Sigmoid colon (tissue), 7 donors: ENCODE measurements around the gene ADAMTS17. TPM values are rescaled to one million over a fixed set of nuclear protein-coding genes. Genes with fewer than 3 reads are reported as not detected.

Source experiments
- DNase-seq: peaks from one replicate; pipeline ENCODE4 v3.0.0-alpha.2; 2019
- H3K27ac ChIP-seq, 4 donors: fragments of 200-600 bp; sonication (generic); one replicate each; pipeline ENCODE4 v1.5.1; 2016 to 2019; ENCODE audit warnings: mild to moderate bottlenecking in 1 of 4
- H3K27me3 ChIP-seq, 3 donors: fragments of 200-600 bp; sonication (generic); one replicate each; pipeline ENCODE4 v1.5.1; 2019; ENCODE audit warnings: mild to moderate bottlenecking in 1 of 3
- H3K36me3 ChIP-seq, 4 donors: fragments of 200-600 bp; sonication (generic); one replicate each; pipeline ENCODE4 v1.5.1; 2016 to 2019
- H3K4me1 ChIP-seq, 4 donors: fragments of 200-600 bp; sonication (generic); one replicate each; pipeline ENCODE4 v1.5.1; 2017 to 2019
- H3K4me3 ChIP-seq, 4 donors: fragments of 200-600 bp; sonication (generic); one replicate each; pipeline ENCODE4 v1.5.1; 2017 to 2019; ENCODE audit warnings: mild to moderate bottlenecking in 2 of 4, moderate library complexity in 1 of 4
- H3K9me3 ChIP-seq, 4 donors: fragments of 200-600 bp in 3 of 4; sonication (generic) in 3 of 4; one replicate each; pipeline versions ENCODE4 v1.5.1 to v1.6.1; 2013 to 2019
- CTCF ChIP-seq, 4 experiments: fragments of 450-650 bp in 3 of 4; fragments of 200-600 bp in 1 of 4; IDR thresholded peaks; one replicate each; pipeline ENCODE4 v1.5.1; 2016 to 2019; ENCODE audit warnings: antibody characterized with exemption in 4 of 4, mild to moderate bottlenecking in 3 of 4, moderate library complexity in 2 of 4
- EP300 ChIP-seq, 4 donors: sonication (generic); formaldehyde crosslinking; IDR thresholded peaks; one replicate each; pipeline ENCODE4 v1.6.1; 2017; ENCODE audit warnings: antibody characterized with exemption in 4 of 4
- POLR2A ChIP-seq, 2 donors: fragments of 450-650 bp; IDR thresholded peaks; one replicate each; pipeline ENCODE4 v1.6.1; 2016; ENCODE audit warnings: antibody characterized with exemption in 2 of 2, mild to moderate bottlenecking in 2 of 2, moderate library complexity in 2 of 2
- POLR2AphosphoS5 ChIP-seq, 4 donors: sonication (generic); formaldehyde crosslinking; IDR thresholded peaks; one replicate each; pipeline ENCODE4 v1.6.1; 2017; ENCODE audit warnings: antibody characterized with exemption in 4 of 4
- whole genome bisulfite sequencing, 2 donors: extraction: QIAGEN DNeasy Blood & Tissue Kit; methylation state at CpG; one replicate each; pipeline ENCODE4 v1.1.7; 2013; 5-methylcytosine and 5-hydroxymethylcytosine counted together
- intact Hi-C: fragments of 100-400 bp; cut with DNase I; formaldehyde crosslinking; loops from one replicate; pipeline ENCODE4 v1.15.1; 2023
- polyA plus RNA-seq, 3 donors: library from polyadenylated mRNA; stranded (reverse); fragments of 200-250 nt; gene quantifications; one replicate each; pipeline ENCODE4 v1.2.3, GENCODE V29; 2013
- total RNA-seq, 4 donors: library from RNA; depleted of rRNA; stranded (reverse); fragments of >200 nt; gene quantifications; one replicate each; pipeline ENCODE4 v1.1.0, GENCODE V29; 2016
- donor health status: healthy with polysubstance abuse.
- donor health status: Bipolar disorder and iron deficiency.
- donor health status: healthy.

ADAMTS17 gene
- total and polyA plus RNA-seq, 7 donors = 0.46 to 3.6 (median 1.2) TPM

- peaks cover 0 to 40% (median 33%) of the 10 kb centered on the region in 4 donors for H3K4me1 ChIP-seq
- H3K4me3 ChIP-seq = no peak overlapping the region
- no peaks in the 10 kb centered on the region for H3K27me3 ChIP-seq
- WGBS, 2 donors = 88 to 91% methylated on average over 4 of the region's 4 CpGs
- intact Hi-C loops = no loop called here
- no peaks in the 10 kb centered on the region for H3K9me3 ChIP-seq
- no peak overlapping the region for H3K27ac ChIP-seq
- H3K36me3 ChIP-seq = no peaks in the 10 kb centered on the region
- TF ChIP-seq POLR2AphosphoS5 (IDR thresholded peaks at IDR 0.05) = no peak
- no peak for TF ChIP-seq CTCF (IDR thresholded peaks at IDR 0.05)
- no peak for TF ChIP-seq EP300 (IDR thresholded peaks at IDR 0.05)
- TF ChIP-seq POLR2A (IDR thresholded peaks at IDR 0.05) = no peak
- no peak for DNase-seq
Measured at GRCh38 chr15:100204771-100205170, 137.0 kb downstream of the ADAMTS17 start.

GRCh38 chr15:100204211-100204610 lies 137.6 kb downstream of the ADAMTS17 start:
- WGBS, 2 donors = 95% methylated on average over 1 of the region's 1 CpG
- Histone ChIP-seq H3K4me3 (no peak overlapping the region), H3K27me3 (no peaks in the 10 kb centered on the region), H3K4me1 (peaks cover 0 to 40% (median 30%) of the 10 kb centered on the region in 4 donors), H3K9me3 (no peaks in the 10 kb centered on the region), H3K36me3 (no peaks in the 10 kb centered on the region), H3K27ac (no peak overlapping the region)
- intact Hi-C loops = no loop called here
- no peak for DNase-seq
- TF ChIP-seq POLR2AphosphoS5 (IDR thresholded peaks at IDR 0.05) (no peak), POLR2A (IDR thresholded peaks at IDR 0.05) (no peak), EP300 (IDR thresholded peaks at IDR 0.05) (no peak), CTCF (IDR thresholded peaks at IDR 0.05) (no peak)

GRCh38 chr15:100202309-100202960 lies 139.3 kb downstream of the ADAMTS17 start:
- Histone ChIP-seq H3K4me1 (peaks cover 0 to 42% (median 23%) of the 10 kb centered on the region in 4 donors), H3K4me3 (no peak overlapping the region), H3K27ac (no peak overlapping the region), H3K36me3 (no peaks in the 10 kb centered on the region), H3K27me3 (no peaks in the 10 kb centered on the region), H3K9me3 (no peaks in the 10 kb centered on the region)
- no peak for DNase-seq
- intact Hi-C loops = no loop called here
- TF ChIP-seq EP300 (IDR thresholded peaks at IDR 0.05) (no peak), POLR2AphosphoS5 (IDR thresholded peaks at IDR 0.05) (no peak), CTCF (IDR thresholded peaks at IDR 0.05) (no peak), POLR2A (IDR thresholded peaks at IDR 0.05) (no peak)
- WGBS, 2 donors = 33 to 61% methylated on average over 5 of the region's 5 CpGs

GRCh38 chr15:100201376-100202280 lies 140.1 kb downstream of the ADAMTS17 start:
- Histone ChIP-seq H3K4me1 (peaks cover 0 to 34% (median 16%) of the 10 kb centered on the region in 4 donors), H3K36me3 (no peaks in the 10 kb centered on the region), H3K27ac (no peak overlapping the region), H3K27me3 (no peaks in the 10 kb centered on the region), H3K9me3 (no peaks in the 10 kb centered on the region), H3K4me3 (no peak overlapping the region)
- DNase-seq = no peak
- TF ChIP-seq EP300 (IDR thresholded peaks at IDR 0.05) = no peak
- no peak for TF ChIP-seq POLR2A (IDR thresholded peaks at IDR 0.05)
- no peak for TF ChIP-seq CTCF (IDR thresholded peaks at IDR 0.05)
- no peak for TF ChIP-seq POLR2AphosphoS5 (IDR thresholded peaks at IDR 0.05)
- WGBS, 2 donors = 35 to 53% methylated on average over 18 of the region's 18 CpGs
- intact Hi-C loops = no loop called here
